Stimulated activated CD8-positive, alpha-beta memory T cell treated with anti-CD3 and anti-CD28 coated beads, Interleukin-2, amount 100 ng/mL, for 1 hour (primary cell): Measurements from ENCODE around the gene SSH2.

Experiments used
- DNase-seq, 2 donors: peaks; one replicate each; pipeline ENCODE4 v3.0.0-alpha.2; 2020; ENCODE audit warnings: low read depth in 2 of 2

SSH2 gene

DNA sequence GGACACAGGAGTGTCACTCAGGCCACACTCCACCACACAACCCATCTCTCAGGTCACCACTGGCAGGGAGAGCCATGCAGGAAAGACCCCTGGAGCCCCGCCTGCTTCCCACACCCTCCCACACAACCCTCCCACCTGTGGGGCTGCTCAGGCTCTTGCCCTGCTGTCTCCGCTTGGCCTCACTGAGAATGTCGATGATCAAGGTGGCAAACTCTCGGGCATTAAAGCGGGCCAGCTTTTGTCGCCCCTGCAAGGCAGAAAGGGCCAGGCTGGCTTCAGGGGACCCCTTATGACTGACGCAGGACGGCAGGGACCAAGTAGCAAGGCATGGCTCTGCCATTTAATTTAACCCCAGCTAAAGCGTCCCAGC lies 353.0 kb downstream of the SSH2 start:
- DNase-seq, result no peak

DNA sequence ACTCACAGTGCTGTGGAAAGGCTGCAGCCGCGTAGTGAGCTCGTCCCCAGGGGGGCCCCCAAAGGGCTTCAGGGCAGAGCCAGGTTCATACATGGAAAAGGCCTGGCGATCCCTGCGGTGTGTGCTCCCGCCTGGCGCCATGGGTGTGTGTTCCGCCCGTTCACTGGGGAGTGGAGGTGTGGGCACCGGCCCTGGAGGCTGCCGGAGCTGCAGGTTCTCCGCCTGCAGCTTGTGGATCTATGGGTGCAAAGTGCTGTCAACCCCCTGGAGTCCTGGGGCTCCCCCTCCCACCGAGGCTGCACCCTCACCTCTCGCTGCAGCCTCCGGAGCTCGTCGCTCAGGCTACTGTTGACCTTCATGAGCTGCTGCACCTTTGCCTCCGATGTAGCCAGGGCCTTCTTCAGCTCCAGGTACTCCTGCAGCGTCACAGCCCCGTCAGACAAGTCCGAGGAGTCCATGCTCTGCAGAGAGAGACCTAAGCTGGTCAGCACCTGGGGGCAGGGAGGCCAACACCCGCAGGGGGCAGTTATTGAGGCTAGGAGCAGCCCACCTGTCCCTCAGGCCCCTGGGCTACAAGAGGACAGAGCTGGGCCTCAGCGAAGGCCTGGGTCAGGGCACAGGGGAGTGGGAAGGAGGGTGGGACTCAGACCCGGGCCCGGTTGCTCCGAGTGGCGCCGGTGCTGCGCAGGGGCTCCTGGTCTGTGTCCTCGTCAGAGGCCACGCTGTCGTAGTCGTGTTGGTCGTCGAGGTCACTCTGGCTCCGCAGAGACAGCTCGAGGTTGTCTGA lies 353.6 kb downstream of the SSH2 start:
- no peak for DNase-seq
